Neural cell (in vitro differentiated cells): ENCODE results near the gene FEM1B. TPM values are rescaled to one million over a fixed set of nuclear protein-coding genes. Genes with fewer than 3 reads are reported as not detected.

Experiments used
- H2AFZ ChIP-seq: fragments of 200-600, 300-800 bp; sonication (generic), shearing (Covaris generic); 2 replicates; pipeline ENCODE4 v1.6.0; 2014; ENCODE audit warnings: low read depth, mild to moderate bottlenecking, antibody characterized with exemption, low read length, moderate library complexity
- H3F3A ChIP-seq: fragments of 200-600 bp; shearing (Covaris generic); 2 replicates; pipeline ENCODE4 v1.6.1; 2016; ENCODE audit warnings: mild to moderate bottlenecking, moderate library complexity, mixed read lengths, antibody characterized with exemption, low read length; ENCODE audit not compliant: insufficient read depth, poor library complexity, severe bottlenecking
- H3K27ac ChIP-seq: fragments of 200-600, 300-800 bp; sonication (generic), shearing (Covaris generic); 2 replicates; pipeline ENCODE4 v1.5.1; 2014; ENCODE audit warnings: mild to moderate bottlenecking, low read length, moderate library complexity
- H3K27me3 ChIP-seq: fragments of 300-800, 200-600 bp; sonication (generic), shearing (Covaris generic); 2 replicates; pipeline ENCODE4 v1.6.0; 2014; ENCODE audit warnings: mild to moderate bottlenecking, low read depth, low read length, moderate library complexity; ENCODE audit not compliant: insufficient read depth
- H3K36me3 ChIP-seq: fragments of 300-800, 200-600 bp; sonication (generic), shearing (Covaris generic); 2 replicates; pipeline ENCODE4 v1.5.1; 2014; ENCODE audit warnings: mild to moderate bottlenecking, antibody characterized with exemption, low read length, moderate library complexity; ENCODE audit not compliant: insufficient read depth
- H3K4me2 ChIP-seq: fragments of 300-800, 200-600 bp; sonication (generic), shearing (Covaris generic); 2 replicates; pipeline ENCODE4 v1.6.0; 2014; ENCODE audit warnings: mild to moderate bottlenecking, low read length
- H3K4me3 ChIP-seq: fragments of 300-800, 200-600 bp; sonication (generic), shearing (Covaris generic); 2 replicates; pipeline ENCODE4 v1.5.1; 2014; ENCODE audit warnings: mild to moderate bottlenecking, low read length, moderate library complexity
- H3K79me2 ChIP-seq: fragments of 200-600 bp; shearing (Covaris generic); replicated peaks from 2 replicates; pipeline ENCODE4 v1.6.0; 2014; ENCODE audit warnings: mild to moderate bottlenecking, low read length, moderate library complexity; ENCODE audit not compliant: insufficient read depth
- H3K9ac ChIP-seq: fragments of 300-800, 200-600 bp; sonication (generic), shearing (Covaris generic); 2 replicates; pipeline ENCODE4 v1.6.1; 2016; ENCODE audit warnings: mild to moderate bottlenecking, low read length, mixed read lengths
- H3K9me2 ChIP-seq: fragments of 200-600 bp; shearing (Covaris generic); 2 replicates; pipeline ENCODE4 v1.6.1; 2016; ENCODE audit warnings: mild to moderate bottlenecking, low read length, mixed read lengths; ENCODE audit not compliant: insufficient read depth
- H3K9me3 ChIP-seq: fragments of 200-600, 300-800 bp; sonication (generic), shearing (Covaris generic); 2 replicates; pipeline ENCODE4 v1.6.1; 2016; ENCODE audit warnings: mild to moderate bottlenecking, mixed run types, low read length, moderate library complexity, mixed read lengths
- H4K20me1 ChIP-seq: fragments of 200-600 bp; shearing (Covaris generic); 2 replicates; pipeline ENCODE4 v1.6.1; 2016; ENCODE audit warnings: mild to moderate bottlenecking, mixed run types; ENCODE audit not compliant: insufficient read depth
- CTCF ChIP-seq: fragments of 450-650 bp; IDR thresholded peaks from 2 replicates; pipeline ENCODE4 v1.5.1; 2014; ENCODE audit warnings: antibody characterized with exemption, mild to moderate bottlenecking, moderate library complexity; ENCODE audit not compliant: poor library complexity, severe bottlenecking
- EP300 ChIP-seq: fragments of 450-650 bp; conservative IDR thresholded peaks from 2 replicates; pipeline ENCODE4 v1.6.1; 2014; ENCODE audit warnings: antibody characterized with exemption, mild to moderate bottlenecking, moderate library complexity; ENCODE audit not compliant: poor library complexity, severe bottlenecking
- EZH2 ChIP-seq: fragments of 200-600, 300-800 bp; shearing (Covaris generic), sonication (generic); IDR thresholded peaks from 2 replicates; pipeline ENCODE4 v1.6.1; 2014; ENCODE audit warnings: antibody characterized with exemption, low read length, borderline replicate concordance, mild to moderate bottlenecking; ENCODE audit not compliant: insufficient read depth, poor library complexity, severe bottlenecking
- MXI1 ChIP-seq: fragments of 450-650 bp; conservative IDR thresholded peaks from 2 replicates; pipeline ENCODE4 v1.6.1; 2014; ENCODE audit warnings: antibody characterized with exemption, mild to moderate bottlenecking; ENCODE audit not compliant: poor library complexity, severe bottlenecking
- POLR2AphosphoS5 ChIP-seq: IDR thresholded peaks from 2 replicates; pipeline ENCODE4 v1.6.1; 2012
- RAD21 ChIP-seq: fragments of 450-650 bp; conservative IDR thresholded peaks from 2 replicates; pipeline ENCODE4 v1.6.1; 2014; ENCODE audit warnings: antibody characterized with exemption, mild to moderate bottlenecking, moderate library complexity
- REST ChIP-seq: IDR thresholded peaks from 2 replicates; pipeline ENCODE4 v1.6.1; 2012; ENCODE audit warnings: borderline replicate concordance
- SMC3 ChIP-seq: fragments of 450-650 bp; conservative IDR thresholded peaks from 2 replicates; pipeline ENCODE4 v1.6.1; 2014; ENCODE audit warnings: antibody characterized with exemption, mild to moderate bottlenecking, moderate library complexity; ENCODE audit not compliant: poor library complexity
- TAF1 ChIP-seq: IDR thresholded peaks from 2 replicates; pipeline ENCODE4 v1.6.1; 2012; ENCODE audit warnings: low read depth
- polyA plus RNA-seq: library from polyadenylated mRNA; depleted of rRNA; stranded (reverse); fragments of >200 nt; gene quantifications from 2 replicates; pipeline ENCODE4 v1.2.3, GENCODE V29; 2014

Gene FEM1B
- polyA plus RNA-seq, 1 donor from 2014 or later: 58.0 TPM

DNA sequence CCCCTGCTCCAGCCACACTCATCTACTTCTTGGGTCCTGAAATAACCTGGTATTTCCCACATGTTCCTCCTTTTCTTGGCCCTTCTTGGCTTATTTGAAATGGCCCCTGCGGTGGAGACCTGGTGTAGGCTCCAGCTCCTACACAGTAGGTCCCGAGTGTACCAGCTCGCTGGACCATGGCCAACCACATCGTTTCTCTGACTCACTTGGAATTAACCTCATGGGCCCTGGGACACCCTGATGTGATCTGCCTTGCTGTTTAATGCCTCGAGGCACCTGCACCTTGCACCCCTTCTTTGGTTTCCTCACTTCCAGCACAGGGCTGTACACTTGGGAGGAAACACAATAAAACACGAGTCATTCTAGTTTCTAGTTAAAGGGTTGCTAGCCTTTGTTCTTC lies 60.3 kb downstream of the FEM1B start:
- H3K36me3 ChIP-seq: no peaks in the 10 kb centered on the region
- H3F3A ChIP-seq: no peaks in the 10 kb centered on the region
- H3K9me3 ChIP-seq: no peaks in the 10 kb centered on the region
- H2AFZ ChIP-seq: no peak overlapping the region
- H3K27me3 ChIP-seq: no peaks in the 10 kb centered on the region
- H3K9me2 ChIP-seq: no peaks in the 10 kb centered on the region
- no peak overlapping the region for H3K4me3 ChIP-seq
- H3K9ac ChIP-seq: no peak overlapping the region
- no peaks in the 10 kb centered on the region for H4K20me1 ChIP-seq
- H3K4me2 ChIP-seq: no peak overlapping the region
- no peaks in the 10 kb centered on the region for H3K79me2 ChIP-seq
- TF ChIP-seq POLR2AphosphoS5 (no peak), EP300 (no peak), EZH2 (no peak), RAD21 (no peak), CTCF (no peak), MXI1 (no peak), REST (no peak), TAF1 (no peak), SMC3 (no peak)
- no peak overlapping the region for H3K27ac ChIP-seq

GRCh38 chr15:68339481-68339880 lies 61.9 kb downstream of the FEM1B start:
- no peak overlapping the region for H3K9ac ChIP-seq
- no peak overlapping the region for H3K27ac ChIP-seq
- no peaks in the 10 kb centered on the region for H3K9me3 ChIP-seq
- no peaks in the 10 kb centered on the region for H3K27me3 ChIP-seq
- H3K4me2 ChIP-seq: no peak overlapping the region
- H3K36me3 ChIP-seq: no peaks in the 10 kb centered on the region
- H3K9me2 ChIP-seq: no peaks in the 10 kb centered on the region
- no peak overlapping the region for H2AFZ ChIP-seq
- no peaks in the 10 kb centered on the region for H3F3A ChIP-seq
- no peaks in the 10 kb centered on the region for H3K79me2 ChIP-seq
- TF ChIP-seq TAF1 (no peak), POLR2AphosphoS5 (no peak), EZH2 (no peak), EP300 (no peak), RAD21 (no peak), REST (no peak), MXI1 (no peak)
- no peak overlapping the region for H3K4me3 ChIP-seq
- H4K20me1 ChIP-seq: no peaks in the 10 kb centered on the region
